Adrenal gland (tissue), 19 donors: ENCODE data around the gene PANX3. TPM values are rescaled to one million over a fixed set of nuclear protein-coding genes. Genes with fewer than 3 reads are reported as not detected.

ENCODE experiments used
- DNase-seq, 7 donors: peaks; one replicate each; pipeline ENCODE4 v3.0.0-alpha.2; 2019 to 2020
- H3K27ac ChIP-seq, 5 donors: fragments of 200-600 bp; sonication (generic) in 4 of 5; 1 replicate in 3 of 5; 2 replicates in 2 of 5; pipeline versions ENCODE4 v1.5.1 to v1.8.0; 2016 to 2020; ENCODE audit warnings: mild to moderate bottlenecking in 1 of 5
- H3K27me3 ChIP-seq: fragments of 200-600 bp; 2 replicates; pipeline ENCODE4 v1.8.0; 2021
- H3K36me3 ChIP-seq, 2 donors: fragments of 200-600 bp; replicated peaks in 1 of 2; 1 replicate in 1 of 2; 2 replicates in 1 of 2; pipeline versions ENCODE4 v1.5.1 to v1.8.0; 2018 to 2022
- H3K4me1 ChIP-seq, 2 donors: fragments of 200-600 bp; replicated peaks in 1 of 2; 1 replicate in 1 of 2; 2 replicates in 1 of 2; pipeline versions ENCODE4 v1.5.1 to v1.8.0; 2018 to 2021
- H3K4me3 ChIP-seq, 4 donors: fragments of 200-600 bp; sonication (generic) in 3 of 4; one replicate each; pipeline ENCODE4 v1.5.1; 2016 to 2018
- H3K9me3 ChIP-seq, 3 donors: fragments of 200-600 bp; sonication (generic) in 1 of 3; replicated peaks in 1 of 3; 1 replicate in 2 of 3; 2 replicates in 1 of 3; pipeline versions ENCODE4 v1.5.1 to v1.8.0; 2016 to 2021
- POLR2A ChIP-seq, 2 donors: fragments of 450-650 bp; IDR thresholded peaks; one replicate each; pipeline ENCODE4 v1.6.1; 2017; ENCODE audit warnings: antibody characterized with exemption in 2 of 2, mild to moderate bottlenecking in 2 of 2, moderate library complexity in 1 of 2
- WGBS, 4 donors: extraction: QIAGEN DNeasy Blood & Tissue Kit in 2 of 4; methylation state at CpG; one replicate each; pipeline versions ENCODE4 v1.1.5 to v1.1.7; 2013 to 2017; 5-methylcytosine and 5-hydroxymethylcytosine counted together
- intact Hi-C, 2 donors: fragments of 100-400 bp; cut with DNase I; formaldehyde crosslinking; loops; one replicate each; pipeline versions ENCODE4 v1.14.1 to v1.15.0; 2022 to 2023
- long read RNA-seq, 10 donors: library from polyadenylated mRNA in 3 of 10; unstranded in 2 of 10; stranded (forward) in 1 of 10; transcript quantifications; one replicate each; pipeline ENCODE4 v2.0.0 and lab custom pipeline, GENCODE V29; 2021 to 2026
- polyA plus RNA-seq, 3 donors: library from polyadenylated mRNA; stranded (reverse); fragments of 200-250 nt in 2 of 3; fragments of 350-450 nt in 1 of 3; fragmentation: Illumina TruSeq in 1 of 3; extraction: RNeasy Lipid Tissue Mini Kit (QIAGEN cat#74804) in 1 of 3; gene quantifications; one replicate each; pipeline ENCODE4 v1.2.3, GENCODE V29; 2013 to 2014
- total RNA-seq, 9 donors: library from RNA; depleted of rRNA in 4 of 9; stranded (reverse); fragments of >200 nt in 4 of 9; fragments of 120-200 nt in 1 of 9; fragmentation: NEBNext Ultra II Directional in 1 of 9; extraction: Animal tissue kit (Norgen Biotek cat#: 25700) in 1 of 9; gene quantifications; one replicate each; pipeline versions ENCODE4 v1.1.0 to v1.2.4, GENCODE V29; 2013 to 2023
- TF ChIP-seq, protein P1 (sequence below), 6 experiments: fragments of 450-650 bp in 4 of 6; fragments of 200-600 bp in 2 of 6; sonication (generic) in 1 of 6; IDR thresholded peaks; 1 replicate in 5 of 6; 2 replicates in 1 of 6; pipeline versions ENCODE4 v1.5.1 to v1.8.0; 2016 to 2021; ENCODE audit warnings: antibody characterized with exemption in 6 of 6, mild to moderate bottlenecking in 2 of 6, moderate library complexity in 1 of 6
- donor health status: healthy with polysubstance abuse.
- donor health status: Bipolar disorder and iron deficiency.
- donor health status: DM: yes; HTN: yes; CAD: no.
- donor health status: DM: no; HTN: no; CAD: no.
- donor health status: DM: no; HTN: no; CAD: no.
- donor health status: DM: yes; HTN: yes; CAD: no.

PANX3 gene, protein sequence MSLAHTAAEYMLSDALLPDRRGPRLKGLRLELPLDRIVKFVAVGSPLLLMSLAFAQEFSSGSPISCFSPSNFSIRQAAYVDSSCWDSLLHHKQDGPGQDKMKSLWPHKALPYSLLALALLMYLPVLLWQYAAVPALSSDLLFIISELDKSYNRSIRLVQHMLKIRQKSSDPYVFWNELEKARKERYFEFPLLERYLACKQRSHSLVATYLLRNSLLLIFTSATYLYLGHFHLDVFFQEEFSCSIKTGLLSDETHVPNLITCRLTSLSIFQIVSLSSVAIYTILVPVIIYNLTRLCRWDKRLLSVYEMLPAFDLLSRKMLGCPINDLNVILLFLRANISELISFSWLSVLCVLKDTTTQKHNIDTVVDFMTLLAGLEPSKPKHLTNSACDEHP
- not detected for total RNA-seq
- not detected for polyA plus RNA-seq
- long read RNA-seq, donor 1, result 0 reads
- long read RNA-seq, donor 2, result 0 reads
- long read RNA-seq, donor 3, result 0 reads
- long read RNA-seq, donor 4, result 0 reads
- long read RNA-seq, donor 5, result 0 reads
- long read RNA-seq, donor 6, result 0 reads
- long read RNA-seq, donor 7, result 0 reads
- long read RNA-seq, donor 8, result 0 reads
- long read RNA-seq, donor 9, result 0 reads
- long read RNA-seq, donor 10, result 0 reads

DNA sequence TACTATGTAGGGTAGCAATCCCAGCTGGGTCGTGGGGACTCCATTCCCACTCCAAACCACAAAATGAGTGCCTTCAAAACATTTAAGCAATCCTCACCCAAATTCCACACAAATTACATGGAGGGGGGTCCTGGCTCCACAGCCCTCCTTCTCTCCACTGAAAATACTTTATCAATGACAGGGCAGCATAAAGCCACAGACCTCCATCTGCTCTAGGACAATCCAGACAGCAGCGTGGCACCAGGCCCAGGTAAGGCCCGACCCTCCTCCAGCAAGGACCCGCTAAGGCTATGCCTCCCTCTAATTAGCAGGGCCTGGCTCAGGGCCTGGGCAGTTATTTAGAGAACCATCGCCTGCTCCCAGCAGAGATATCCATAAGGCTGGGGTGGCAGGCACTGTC is at the start of gene PANX3:
PANX3 (plus strand) TSS at position 365 of the 400 bp plus-strand sequence. CDS start 129 bp downstream, outside the sequence.
- H3K9me3 ChIP-seq, result no peaks in the 10 kb centered on the region
- intact Hi-C loops, result no loop called here
- H3K4me3 ChIP-seq, result no peak within 1 kb of the TSS
- H3K4me1 ChIP-seq, result no peaks in the 10 kb centered on the region
- 77 to 88% (median 85%) methylated on average over 5 of the region's 5 CpGs for WGBS, 4 donors
- TF ChIP-seq, protein P1, sequence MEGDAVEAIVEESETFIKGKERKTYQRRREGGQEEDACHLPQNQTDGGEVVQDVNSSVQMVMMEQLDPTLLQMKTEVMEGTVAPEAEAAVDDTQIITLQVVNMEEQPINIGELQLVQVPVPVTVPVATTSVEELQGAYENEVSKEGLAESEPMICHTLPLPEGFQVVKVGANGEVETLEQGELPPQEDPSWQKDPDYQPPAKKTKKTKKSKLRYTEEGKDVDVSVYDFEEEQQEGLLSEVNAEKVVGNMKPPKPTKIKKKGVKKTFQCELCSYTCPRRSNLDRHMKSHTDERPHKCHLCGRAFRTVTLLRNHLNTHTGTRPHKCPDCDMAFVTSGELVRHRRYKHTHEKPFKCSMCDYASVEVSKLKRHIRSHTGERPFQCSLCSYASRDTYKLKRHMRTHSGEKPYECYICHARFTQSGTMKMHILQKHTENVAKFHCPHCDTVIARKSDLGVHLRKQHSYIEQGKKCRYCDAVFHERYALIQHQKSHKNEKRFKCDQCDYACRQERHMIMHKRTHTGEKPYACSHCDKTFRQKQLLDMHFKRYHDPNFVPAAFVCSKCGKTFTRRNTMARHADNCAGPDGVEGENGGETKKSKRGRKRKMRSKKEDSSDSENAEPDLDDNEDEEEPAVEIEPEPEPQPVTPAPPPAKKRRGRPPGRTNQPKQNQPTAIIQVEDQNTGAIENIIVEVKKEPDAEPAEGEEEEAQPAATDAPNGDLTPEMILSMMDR (IDR thresholded peaks at IDR 0.05), result no peak
- TF ChIP-seq POLR2A (IDR thresholded peaks at IDR 0.05), result no peak
- peaks cover 16% of the 10 kb centered on the region for H3K27me3 ChIP-seq
- DNase-seq, result no peak
- H3K36me3 ChIP-seq, result no peaks in the 10 kb centered on the region
- no peak within 1 kb of the TSS for H3K27ac ChIP-seq

DNA sequence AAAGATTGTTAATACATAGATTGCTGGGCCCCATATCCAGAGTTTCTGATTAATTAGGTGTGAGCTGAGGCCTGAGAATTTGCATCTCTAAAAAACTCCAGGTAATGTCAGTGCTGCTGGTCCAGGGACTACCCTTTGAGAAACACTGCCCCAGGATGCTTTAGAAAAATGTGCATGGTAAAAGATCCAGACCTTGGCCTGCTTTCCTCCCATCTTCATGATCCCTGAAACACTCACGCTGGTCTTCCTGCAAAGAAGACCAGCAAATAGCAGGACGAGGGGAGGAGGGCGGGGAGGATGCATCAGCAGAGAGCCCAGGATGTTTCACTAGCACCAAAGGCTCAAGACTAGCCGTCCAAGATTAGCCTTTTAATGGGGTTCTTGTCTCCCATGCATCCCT is 41.5 kb upstream of the PANX3 start, which contains the start of gene OR8A1:
OR8A1 (plus strand) TSS at position 301 of the 400 bp plus-strand sequence. CDS start 123 bp downstream, outside the sequence.
- Histone ChIP-seq H3K36me3 (no peaks in the 10 kb centered on the region), H3K27ac (no peak within 1 kb of the TSS), H3K27me3 (no peaks in the 10 kb centered on the region), H3K4me1 (no peaks in the 10 kb centered on the region), H3K4me3 (no peak within 1 kb of the TSS), H3K9me3 (no peaks in the 10 kb centered on the region)
- DNase-seq, result no peak
- 41 to 79% (median 49%) methylated on average over 4 of the region's 4 CpGs for WGBS, 4 donors
- intact Hi-C loops, result no loop called here
- TF ChIP-seq POLR2A (IDR thresholded peaks at IDR 0.05), result no peak
- TF ChIP-seq, protein P1 (IDR thresholded peaks at IDR 0.05), result no peak

DNA sequence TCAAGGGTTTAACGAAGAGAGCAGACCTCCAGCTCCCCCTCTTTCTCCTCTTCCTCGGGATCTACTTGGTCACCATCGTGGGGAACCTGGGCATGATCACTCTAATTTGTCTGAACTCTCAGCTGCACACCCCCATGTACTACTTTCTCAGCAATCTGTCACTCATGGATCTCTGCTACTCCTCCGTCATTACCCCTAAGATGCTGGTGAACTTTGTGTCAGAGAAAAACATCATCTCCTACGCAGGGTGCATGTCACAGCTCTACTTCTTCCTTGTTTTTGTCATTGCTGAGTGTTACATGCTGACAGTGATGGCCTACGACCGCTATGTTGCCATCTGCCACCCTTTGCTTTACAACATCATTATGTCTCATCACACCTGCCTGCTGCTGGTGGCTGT is 41.1 kb upstream of the PANX3 start:
- no peaks in the 10 kb centered on the region for H3K36me3 ChIP-seq
- 72 to 80% (median 73%) methylated on average over 7 of the region's 7 CpGs for WGBS, 4 donors
- H3K27ac ChIP-seq, result no peak overlapping the region
- TF ChIP-seq, protein P1 (IDR thresholded peaks at IDR 0.05), result no peak
- TF ChIP-seq POLR2A (IDR thresholded peaks at IDR 0.05), result no peak
- no peak for DNase-seq
- H3K4me3 ChIP-seq, result no peak overlapping the region
- H3K9me3 ChIP-seq, result no peaks in the 10 kb centered on the region
- H3K27me3 ChIP-seq, result no peaks in the 10 kb centered on the region
- no peaks in the 10 kb centered on the region for H3K4me1 ChIP-seq
- intact Hi-C loops, result no loop called here

DNA sequence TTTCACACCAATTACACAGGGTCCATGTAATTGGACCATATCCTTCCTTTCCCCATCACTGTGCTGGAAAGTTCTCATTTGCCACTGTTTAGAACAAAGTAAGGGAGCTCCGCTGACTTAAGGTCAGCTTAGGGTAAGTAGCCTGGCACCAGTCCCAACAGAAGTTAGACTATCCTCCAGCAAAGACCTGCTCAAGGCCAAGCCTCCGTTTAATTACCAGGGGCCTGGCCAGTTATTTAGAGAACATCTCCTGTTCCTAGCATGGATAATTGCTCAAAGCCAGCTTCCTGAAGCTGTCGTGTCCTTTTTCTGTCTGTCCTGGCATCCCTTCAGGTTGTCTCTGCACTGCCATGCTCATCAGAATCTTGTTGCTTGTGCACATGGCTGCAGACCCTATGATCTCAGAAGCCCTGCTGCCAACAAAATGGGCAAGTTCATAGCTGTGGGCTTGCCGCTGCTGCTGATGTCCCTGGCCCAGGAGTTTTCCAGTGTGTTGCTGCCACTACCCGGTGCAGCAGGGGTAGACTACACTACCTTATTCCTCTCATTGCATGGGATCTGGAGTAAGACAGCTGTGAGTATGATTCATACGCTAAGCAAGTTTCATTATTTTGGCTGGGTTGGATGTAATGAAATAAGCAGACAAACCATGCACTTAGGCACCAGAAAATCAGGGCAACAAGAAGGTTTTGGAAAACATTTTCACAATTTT is 33.4 kb upstream of the PANX3 start:
- no peaks in the 10 kb centered on the region for H3K9me3 ChIP-seq
- WGBS, 4 donors, result 56 to 63% (median 62%) methylated on average over 6 of the region's 6 CpGs
- no peaks in the 10 kb centered on the region for H3K27me3 ChIP-seq
- peak in 1 of 7 donors; percentile 11 for DNase-seq
- no peak overlapping the region for H3K4me3 ChIP-seq
- no peaks in the 10 kb centered on the region for H3K4me1 ChIP-seq
- H3K36me3 ChIP-seq, result no peaks in the 10 kb centered on the region
- TF ChIP-seq, protein P1 (IDR thresholded peaks at IDR 0.05), result no peak
- TF ChIP-seq POLR2A (IDR thresholded peaks at IDR 0.05), result no peak
- intact Hi-C loops, result no loop called here
- H3K27ac ChIP-seq, result no peak overlapping the region
